ENCODE data around the gene SEL1L3.
"Not testable (repeated sequence)": the region's sequence is repeated elsewhere in the genome, so short reads cannot be mapped to it uniquely, and the experiment has no call there.

SEL1L3 gene

GRCh38 chr4:25879587-25879986 lies 16.8 kb upstream of the SEL1L3 start:
- no peaks in the 10 kb centered on the region for H3K4me1 ChIP-seq (ENCODE audit: control insufficient read depth, insufficient read depth, low read length)

GRCh38 chr4:25879091-25879584 lies 16.4 kb upstream of the SEL1L3 start:
- no peaks in the 10 kb centered on the region for H3K9me3 ChIP-seq (ENCODE audit: control insufficient read depth, insufficient read depth, low read length)
- H3K27ac ChIP-seq (ENCODE audit: low read length), result no peak overlapping the region
- WGBS (ENCODE audit: insufficient coverage, insufficient read length), result no CpG with 5 or more reads among the region's 9 CpGs
- H3K36me3 ChIP-seq (ENCODE audit: control insufficient read depth, insufficient read depth, low read length), result no peaks in the 10 kb centered on the region
- H3K27me3 ChIP-seq (ENCODE audit: control insufficient read depth, insufficient read depth, low read length), result no peaks in the 10 kb centered on the region
- no peak for DNase-seq (ENCODE audit: low read depth, low spot score)
- H3K4me1 ChIP-seq (ENCODE audit: control insufficient read depth, insufficient read depth, low read length), result no peaks in the 10 kb centered on the region
- no peak overlapping the region for H3K4me3 ChIP-seq (ENCODE audit: low read length)

More at GRCh38 chr4:25879587-25879986, 16.8 kb upstream of the SEL1L3 start:
- H3K27ac ChIP-seq (ENCODE audit: low read length), result no peak overlapping the region
- no peaks in the 10 kb centered on the region for H3K36me3 ChIP-seq (ENCODE audit: control insufficient read depth, insufficient read depth, low read length)
- no peaks in the 10 kb centered on the region for H3K27me3 ChIP-seq (ENCODE audit: control insufficient read depth, insufficient read depth, low read length)
- H3K9me3 ChIP-seq (ENCODE audit: control insufficient read depth, insufficient read depth, low read length), result no peaks in the 10 kb centered on the region
- no peak overlapping the region for H3K4me3 ChIP-seq (ENCODE audit: low read length)
- WGBS (ENCODE audit: insufficient coverage, insufficient read length), result no CpG with 5 or more reads among the region's 6 CpGs
- DNase-seq (ENCODE audit: low read depth, low spot score), result no peak

- no peak for DNase-seq (ENCODE audit: low read depth, low spot score)
- Histone ChIP-seq H3K27ac (ENCODE audit: low read length) (no peak overlapping the region), H3K4me3 (ENCODE audit: low read length) (no peak overlapping the region)
Measured at GRCh38 chr4:25878676-25879075, 15.9 kb upstream of the SEL1L3 start.

GRCh38 chr4:25875281-25875745 lies 12.5 kb upstream of the SEL1L3 start:
- DNase-seq (ENCODE audit: low read depth, low spot score), result no peak
- Histone ChIP-seq H3K27me3 (ENCODE audit: control insufficient read depth, insufficient read depth, low read length) (no peaks in the 10 kb centered on the region), H3K4me1 (ENCODE audit: control insufficient read depth, insufficient read depth, low read length) (no peaks in the 10 kb centered on the region), H3K27ac (ENCODE audit: low read length) (no peak overlapping the region), H3K36me3 (ENCODE audit: control insufficient read depth, insufficient read depth, low read length) (no peaks in the 10 kb centered on the region), H3K4me3 (ENCODE audit: low read length) (no peak overlapping the region), H3K9me3 (ENCODE audit: control insufficient read depth, insufficient read depth, low read length) (no peaks in the 10 kb centered on the region)
- WGBS (ENCODE audit: insufficient coverage, insufficient read length), result no CpG with 5 or more reads among the region's 7 CpGs

More at GRCh38 chr4:25878676-25879075, 15.9 kb upstream of the SEL1L3 start:
- Histone ChIP-seq H3K4me1 (ENCODE audit: control insufficient read depth, insufficient read depth, low read length) (no peaks in the 10 kb centered on the region), H3K36me3 (ENCODE audit: control insufficient read depth, insufficient read depth, low read length) (no peaks in the 10 kb centered on the region), H3K9me3 (ENCODE audit: control insufficient read depth, insufficient read depth, low read length) (no peaks in the 10 kb centered on the region), H3K27me3 (ENCODE audit: control insufficient read depth, insufficient read depth, low read length) (no peaks in the 10 kb centered on the region)
- WGBS (ENCODE audit: insufficient coverage, insufficient read length), result no CpG with 5 or more reads among the region's 9 CpGs

- no peak overlapping the region for H3K27ac ChIP-seq (ENCODE audit: low read length)
- H3K4me1 ChIP-seq (ENCODE audit: control insufficient read depth, insufficient read depth, low read length), result no peaks in the 10 kb centered on the region
- no peak overlapping the region for H3K4me3 ChIP-seq (ENCODE audit: low read length)
- no peak for DNase-seq (ENCODE audit: low read depth, low spot score)
- H3K36me3 ChIP-seq (ENCODE audit: control insufficient read depth, insufficient read depth, low read length), result no peaks in the 10 kb centered on the region
- no peaks in the 10 kb centered on the region for H3K27me3 ChIP-seq (ENCODE audit: control insufficient read depth, insufficient read depth, low read length)
- WGBS (ENCODE audit: insufficient coverage, insufficient read length), result no CpG with 5 or more reads among the region's 3 CpGs
- H3K9me3 ChIP-seq (ENCODE audit: control insufficient read depth, insufficient read depth, low read length), result no peaks in the 10 kb centered on the region
Measured at GRCh38 chr4:25874655-25875054, 11.9 kb upstream of the SEL1L3 start.

DNA sequence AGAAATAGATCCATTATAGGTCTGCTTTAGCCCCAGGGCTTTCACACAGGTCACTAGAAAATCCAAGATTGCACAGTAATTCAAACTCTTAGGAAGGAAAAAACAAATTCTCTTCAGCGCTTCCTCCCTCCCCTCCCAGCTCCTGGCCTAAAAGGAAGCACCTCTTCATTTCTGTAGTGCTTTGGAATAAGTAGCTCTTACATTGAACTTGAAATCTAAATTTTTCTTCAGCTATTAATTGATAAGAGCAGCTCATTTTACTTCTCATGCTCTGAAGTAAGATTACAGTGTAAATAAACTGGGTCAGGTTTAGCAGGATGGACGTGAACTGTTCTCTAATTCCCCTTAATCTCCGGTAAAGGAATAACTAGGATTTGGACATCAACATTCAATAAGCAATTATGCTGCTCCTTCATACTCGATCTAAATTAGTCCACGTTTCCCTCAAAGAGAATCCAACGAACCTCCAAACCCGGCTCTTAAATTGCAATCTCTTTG lies 10.9 kb upstream of the SEL1L3 start:
- no CpG with 5 or more reads among the region's 7 CpGs for WGBS (ENCODE audit: insufficient coverage, insufficient read length)
- H3K4me1 ChIP-seq (ENCODE audit: control insufficient read depth, insufficient read depth, low read length), result no peaks in the 10 kb centered on the region

GRCh38 chr4:25872851-25873631 lies 10.3 kb upstream of the SEL1L3 start:
- Histone ChIP-seq H3K27ac (ENCODE audit: low read length) (no peak overlapping the region), H3K27me3 (ENCODE audit: control insufficient read depth, insufficient read depth, low read length) (no peaks in the 10 kb centered on the region), H3K4me3 (ENCODE audit: low read length) (no peak overlapping the region), H3K36me3 (ENCODE audit: control insufficient read depth, insufficient read depth, low read length) (no peaks in the 10 kb centered on the region), H3K4me1 (ENCODE audit: control insufficient read depth, insufficient read depth, low read length) (no peaks in the 10 kb centered on the region), H3K9me3 (ENCODE audit: control insufficient read depth, insufficient read depth, low read length) (no peaks in the 10 kb centered on the region)
- no peak for DNase-seq (ENCODE audit: low read depth, low spot score)
- WGBS (ENCODE audit: insufficient coverage, insufficient read length), result no CpG with 5 or more reads among the region's 13 CpGs

More for the DNA sequence above, 10.9 kb upstream of the SEL1L3 start:
- DNase-seq (ENCODE audit: low read depth, low spot score), result no peak
- H3K27ac ChIP-seq (ENCODE audit: low read length), result no peak overlapping the region
- no peak overlapping the region for H3K4me3 ChIP-seq (ENCODE audit: low read length)
- no peaks in the 10 kb centered on the region for H3K36me3 ChIP-seq (ENCODE audit: control insufficient read depth, insufficient read depth, low read length)
- no peaks in the 10 kb centered on the region for H3K9me3 ChIP-seq (ENCODE audit: control insufficient read depth, insufficient read depth, low read length)
- no peaks in the 10 kb centered on the region for H3K27me3 ChIP-seq (ENCODE audit: control insufficient read depth, insufficient read depth, low read length)

DNA sequence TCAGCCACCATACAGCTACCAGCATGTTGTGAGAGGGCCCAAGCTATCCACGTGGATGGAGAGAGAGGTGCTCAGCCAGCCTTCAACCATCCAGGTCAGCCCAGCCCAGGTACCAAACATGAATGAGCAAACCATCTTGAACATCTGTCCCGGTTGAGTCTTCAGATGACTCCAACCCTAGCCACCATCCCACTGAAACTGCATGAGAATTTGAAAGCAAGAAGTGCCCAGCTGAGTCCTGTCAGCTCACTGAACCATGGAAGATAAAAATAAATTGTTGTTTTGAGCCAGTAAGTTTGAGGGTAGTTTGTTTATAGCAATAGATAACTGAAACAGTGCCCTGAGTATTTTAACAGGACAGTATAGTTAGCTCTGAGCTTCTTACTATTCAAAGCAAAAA lies 7.3 kb upstream of the SEL1L3 start:
- no CpG with 5 or more reads among the region's 2 CpGs for WGBS (ENCODE audit: insufficient coverage, insufficient read length)
- H3K27me3 ChIP-seq (ENCODE audit: control insufficient read depth, insufficient read depth, low read length), result no peaks in the 10 kb centered on the region
- H3K4me1 ChIP-seq (ENCODE audit: control insufficient read depth, insufficient read depth, low read length), result peaks cover 2% of the 10 kb centered on the region; the same call in 1 of the 2 replicates
- H3K4me3 ChIP-seq (ENCODE audit: low read length), result no peak overlapping the region
- no peaks in the 10 kb centered on the region for H3K36me3 ChIP-seq (ENCODE audit: control insufficient read depth, insufficient read depth, low read length)
- no peak overlapping the region for H3K27ac ChIP-seq (ENCODE audit: low read length)
- DNase-seq (ENCODE audit: low read depth, low spot score), result no peak
- no peaks in the 10 kb centered on the region for H3K9me3 ChIP-seq (ENCODE audit: control insufficient read depth, insufficient read depth, low read length)

- Histone ChIP-seq H3K36me3 (ENCODE audit: control insufficient read depth, insufficient read depth, low read length) (no peaks in the 10 kb centered on the region), H3K27me3 (ENCODE audit: control insufficient read depth, insufficient read depth, low read length) (no peaks in the 10 kb centered on the region), H3K9me3 (ENCODE audit: control insufficient read depth, insufficient read depth, low read length) (no peaks in the 10 kb centered on the region), H3K27ac (ENCODE audit: low read length) (no peak overlapping the region), H3K4me1 (ENCODE audit: control insufficient read depth, insufficient read depth, low read length) (peaks cover 5% of the 10 kb centered on the region; the same call in 1 of the 2 replicates), H3K4me3 (ENCODE audit: low read length) (no peak overlapping the region)
- no CpG with 5 or more reads among the region's 6 CpGs for WGBS (ENCODE audit: insufficient coverage, insufficient read length)
- DNase-seq (ENCODE audit: low read depth, low spot score), result no peak
Measured at GRCh38 chr4:25867781-25868294, 5.0 kb upstream of the SEL1L3 start.

DNA sequence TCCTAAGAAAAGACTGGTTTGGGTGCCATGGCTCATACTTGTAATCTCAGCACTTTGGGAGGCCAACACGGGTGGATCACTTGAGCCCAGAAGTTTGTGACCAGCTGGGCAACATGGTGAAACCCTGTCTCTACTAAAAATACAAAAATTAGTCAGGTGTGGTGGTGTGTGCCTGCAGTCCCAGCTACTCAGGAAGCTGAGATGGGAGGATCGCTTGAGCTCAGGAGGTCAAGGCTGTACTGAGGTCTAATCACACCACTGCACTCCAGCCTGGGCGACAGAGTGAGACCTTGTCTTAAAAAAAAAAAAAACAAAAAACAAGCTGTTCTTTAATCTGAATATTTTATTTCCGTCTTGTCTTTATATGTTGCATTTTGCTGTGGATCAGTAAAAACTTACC lies 3.6 kb upstream of the SEL1L3 start:
- not testable (repeated sequence) for DNase-seq (ENCODE audit: low read depth, low spot score); H3K27me3 ChIP-seq (ENCODE audit: control insufficient read depth, insufficient read depth, low read length); H3K9me3 ChIP-seq (ENCODE audit: control insufficient read depth, insufficient read depth, low read length); H3K4me3 ChIP-seq (ENCODE audit: low read length); H3K36me3 ChIP-seq (ENCODE audit: control insufficient read depth, insufficient read depth, low read length); H3K27ac ChIP-seq (ENCODE audit: low read length); H3K4me1 ChIP-seq (ENCODE audit: control insufficient read depth, insufficient read depth, low read length)
- WGBS (ENCODE audit: insufficient coverage, insufficient read length), result no CpG with 5 or more reads among the region's 4 CpGs
